ENCODE measurements around the gene PHKA2. TPM values are rescaled to one million over a fixed set of nuclear protein-coding genes. Genes with fewer than 3 reads are reported as not detected.

The PHKA2 gene
- total RNA-seq, 1 donor from 2014 or later, result 22.4 TPM

DNA sequence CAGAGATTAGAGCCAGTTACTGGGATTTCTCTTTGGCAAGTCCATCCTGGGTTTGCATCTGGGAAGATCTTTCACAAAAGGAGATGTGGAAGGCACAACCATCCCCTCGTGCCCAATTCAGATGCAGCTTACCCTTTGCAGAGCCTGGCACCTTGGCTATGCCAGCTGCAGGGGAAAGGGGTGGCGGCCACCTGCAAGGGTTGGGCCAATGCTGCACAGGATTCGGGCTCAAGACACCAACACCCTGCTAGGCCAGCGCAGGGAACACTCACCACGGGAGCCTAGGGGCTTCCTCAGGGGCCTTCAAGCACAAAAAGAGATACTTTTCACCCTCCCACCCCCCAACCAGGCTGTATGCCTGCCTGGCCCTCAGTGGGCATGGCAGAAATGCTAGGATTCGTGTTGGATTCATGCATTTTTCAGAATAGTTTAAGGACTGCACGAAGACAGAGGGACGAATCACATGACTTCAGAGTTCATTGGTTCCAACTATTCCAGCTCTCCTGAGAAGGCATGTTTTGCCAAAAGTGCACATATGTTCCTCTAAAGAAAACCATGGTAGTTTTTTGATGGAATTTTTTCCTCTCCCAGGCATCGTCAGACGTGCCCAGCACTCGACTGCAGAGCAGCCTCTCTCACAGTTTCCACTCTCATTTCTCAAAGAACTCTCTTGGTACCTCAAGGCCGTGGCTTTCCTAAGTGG lies 94.4 kb downstream of the PHKA2 start:
- no peak for DNase-seq (ENCODE audit: low spot score)

DNA sequence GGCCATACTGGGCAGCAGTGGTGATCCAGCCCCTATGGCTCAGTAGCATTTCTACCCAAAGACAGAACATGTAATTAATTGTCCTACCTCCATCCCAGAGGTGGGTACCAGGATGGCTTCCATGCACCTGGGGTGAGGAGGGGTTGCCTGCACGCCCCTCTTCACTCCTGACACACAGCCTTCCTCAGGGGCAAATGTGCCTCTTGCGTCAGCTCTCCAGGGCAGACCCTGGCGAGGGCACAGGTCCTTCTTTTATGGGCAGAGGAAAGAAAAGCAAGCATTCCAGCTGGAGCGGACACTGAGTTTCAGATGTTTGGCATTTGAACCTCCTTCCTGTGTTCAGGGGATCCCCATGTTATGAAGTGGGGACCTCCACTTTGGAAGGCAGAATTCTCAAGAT lies 95.6 kb downstream of the PHKA2 start:
- DNase-seq (ENCODE audit: low spot score), result no peak

GRCh38 chrX:18887825-18888212 lies 96.1 kb downstream of the PHKA2 start:
- no peak for DNase-seq (ENCODE audit: low spot score)

- no peak for DNase-seq (ENCODE audit: low spot score)
Observed at GRCh38 chrX:18887177-18887824, 96.6 kb downstream of the PHKA2 start.

DNA sequence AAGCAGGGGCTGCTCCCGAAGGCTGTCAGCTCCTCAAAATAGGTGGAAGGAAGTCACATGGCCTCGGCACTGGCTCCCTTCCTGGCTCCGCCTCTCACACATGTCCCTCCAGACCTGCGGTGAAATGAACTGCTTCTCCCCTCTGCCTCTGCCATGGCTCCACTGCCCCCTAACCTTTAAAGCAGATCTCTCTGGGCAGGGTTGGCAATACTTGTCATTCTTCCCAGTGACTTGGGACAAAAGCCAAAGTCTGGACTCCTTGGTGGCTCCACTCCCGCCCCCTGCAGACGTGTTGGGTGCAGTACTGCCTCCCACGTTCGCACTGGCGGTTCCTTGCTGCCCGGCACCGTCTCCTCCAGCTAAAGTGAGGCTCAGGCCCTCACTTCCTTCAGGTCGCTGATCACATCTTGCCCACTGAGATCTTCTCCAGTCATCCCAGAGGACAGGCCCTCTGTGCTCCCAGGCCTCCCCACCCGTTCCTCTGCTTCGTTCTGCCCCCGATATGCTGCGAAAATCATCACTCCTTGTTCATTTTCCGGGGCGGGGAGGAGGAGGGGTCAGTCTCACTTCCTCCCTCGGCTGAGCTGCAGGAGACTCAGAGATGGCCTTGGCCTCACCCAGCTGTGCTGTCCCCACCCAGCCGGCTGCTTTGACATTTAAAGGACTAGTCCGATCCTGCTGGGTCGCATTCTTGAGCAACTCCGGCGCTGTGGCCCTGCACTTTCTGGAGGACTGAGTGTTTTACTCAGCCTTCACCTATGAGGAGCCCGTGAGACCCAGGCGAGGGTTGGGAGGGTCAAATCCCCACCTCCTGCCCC lies 97.4 kb downstream of the PHKA2 start:
- no peak for DNase-seq (ENCODE audit: low spot score)

GRCh38 chrX:18886005-18886343 lies 97.9 kb downstream of the PHKA2 start:
- no peak for DNase-seq (ENCODE audit: low spot score)

DNA sequence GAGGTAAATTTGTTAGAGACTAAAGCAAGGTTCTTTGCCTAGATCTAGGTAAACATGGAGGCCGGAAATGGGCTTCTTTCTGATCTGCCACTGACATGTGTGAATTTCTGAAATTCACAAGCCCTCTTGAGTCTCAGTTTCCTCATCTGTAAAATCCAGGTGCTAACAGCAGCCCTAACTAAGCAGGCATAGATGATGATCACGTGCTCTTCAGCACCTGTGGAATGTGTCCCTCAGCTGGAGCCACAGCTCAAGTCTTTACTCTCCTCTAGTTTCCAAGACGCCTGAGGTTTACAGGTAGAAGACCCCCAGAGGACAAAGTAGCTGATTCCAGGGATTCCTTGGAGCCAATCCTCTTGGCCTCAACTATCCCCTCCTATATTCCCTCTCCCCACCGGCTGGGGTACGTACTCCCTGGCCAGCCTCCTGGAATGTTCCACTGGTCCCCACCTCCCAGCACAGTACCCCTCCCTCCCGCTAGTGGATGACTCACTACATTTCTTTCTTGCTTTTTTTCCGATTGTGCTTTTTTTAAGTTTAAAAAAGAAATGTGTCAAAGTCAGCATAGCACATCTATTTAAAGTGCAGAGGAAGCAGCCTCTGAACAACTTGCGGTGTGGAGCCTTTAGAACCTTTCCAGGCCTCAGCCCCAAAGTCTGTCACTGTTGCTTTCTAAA lies 98.4 kb downstream of the PHKA2 start:
- no peak for DNase-seq (ENCODE audit: low spot score)

GRCh38 chrX:18884916-18885315 lies 99.0 kb downstream of the PHKA2 start:
- no peak for DNase-seq (ENCODE audit: low spot score)

- no peak for DNase-seq (ENCODE audit: low spot score)
Observed at GRCh38 chrX:18883961-18884765, 99.8 kb downstream of the PHKA2 start.

DNA sequence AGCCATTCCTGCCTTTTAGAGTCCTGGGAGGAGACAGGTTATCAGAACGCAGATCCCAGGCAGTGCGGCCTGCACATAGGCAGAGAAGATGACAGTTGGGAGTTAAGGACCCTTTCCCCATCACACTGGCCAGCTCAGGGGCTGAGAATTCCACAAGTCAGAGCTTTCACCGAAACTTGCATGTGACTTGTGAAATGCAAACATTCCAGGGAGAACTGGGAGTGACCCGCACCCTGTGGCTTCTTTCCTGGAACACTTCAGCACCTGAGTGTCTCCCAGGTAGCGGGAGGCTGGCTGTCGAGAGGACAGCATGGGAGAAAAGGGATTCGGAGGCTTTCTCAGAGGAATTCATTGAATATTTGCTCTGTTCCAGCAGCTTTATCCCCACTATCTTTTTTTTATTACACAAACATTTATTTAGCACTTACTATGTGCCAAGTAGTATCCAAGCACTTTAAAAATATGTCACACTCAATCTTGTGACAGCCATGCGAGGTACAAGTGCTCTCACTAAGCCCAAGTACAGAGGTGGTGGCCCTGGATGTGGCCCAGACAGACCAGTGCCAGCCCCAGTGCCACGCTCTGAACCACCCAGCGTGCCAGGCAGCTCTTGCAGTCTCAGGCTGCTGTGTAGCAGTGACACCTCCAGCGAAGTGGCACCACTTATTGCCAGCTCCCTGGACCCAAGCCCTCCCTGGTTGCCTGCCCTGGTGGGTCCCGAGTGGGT lies 100.5 kb downstream of the PHKA2 start:
- DNase-seq (ENCODE audit: low spot score), result no peak

DNA sequence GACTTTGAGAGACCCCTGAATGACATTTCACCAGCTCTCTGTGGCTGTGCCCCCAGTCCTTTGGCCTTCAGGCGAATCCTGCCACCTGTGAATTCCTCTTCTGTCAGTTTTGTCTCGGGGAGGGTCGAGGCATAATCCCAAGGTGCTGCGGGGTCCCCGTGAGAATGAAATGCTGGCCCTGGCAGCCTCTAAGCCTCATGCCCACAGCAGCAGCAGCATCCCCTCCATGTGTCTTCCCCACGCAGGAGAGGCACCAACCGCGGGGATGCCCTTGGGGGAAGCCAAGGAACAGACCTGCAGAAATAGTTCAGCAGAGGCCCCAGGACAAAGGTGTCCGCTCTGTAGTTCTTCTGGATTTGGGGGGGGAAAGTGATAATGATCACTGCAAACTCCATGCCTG lies 104.8 kb downstream of the PHKA2 start:
- no peak for DNase-seq (ENCODE audit: low spot score)

DNA sequence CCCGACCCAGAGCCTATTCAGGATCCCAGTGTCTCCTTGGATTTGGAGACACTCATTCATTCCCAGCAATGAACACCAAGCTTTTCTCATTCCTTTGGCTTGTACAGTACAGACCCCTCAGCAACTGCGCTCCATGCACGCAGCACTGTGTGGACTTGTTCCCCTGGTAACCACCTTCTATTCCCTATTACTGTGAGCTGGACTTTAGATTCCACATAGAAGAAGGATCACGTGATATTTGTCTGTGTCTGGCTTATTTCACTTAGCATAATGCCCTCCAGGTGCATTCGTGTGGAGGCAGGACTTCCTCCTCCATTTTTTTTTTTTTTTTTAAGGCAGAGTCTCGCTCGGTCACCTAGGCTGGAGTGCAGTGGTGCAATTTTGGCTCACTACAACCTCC lies 106.4 kb downstream of the PHKA2 start:
- DNase-seq (ENCODE audit: low spot score), result no peak

- DNase-seq (ENCODE audit: low spot score), result peak; percentile 74
Observed at GRCh38 chrX:18875256-18875878, 108.5 kb downstream of the PHKA2 start.

DNA sequence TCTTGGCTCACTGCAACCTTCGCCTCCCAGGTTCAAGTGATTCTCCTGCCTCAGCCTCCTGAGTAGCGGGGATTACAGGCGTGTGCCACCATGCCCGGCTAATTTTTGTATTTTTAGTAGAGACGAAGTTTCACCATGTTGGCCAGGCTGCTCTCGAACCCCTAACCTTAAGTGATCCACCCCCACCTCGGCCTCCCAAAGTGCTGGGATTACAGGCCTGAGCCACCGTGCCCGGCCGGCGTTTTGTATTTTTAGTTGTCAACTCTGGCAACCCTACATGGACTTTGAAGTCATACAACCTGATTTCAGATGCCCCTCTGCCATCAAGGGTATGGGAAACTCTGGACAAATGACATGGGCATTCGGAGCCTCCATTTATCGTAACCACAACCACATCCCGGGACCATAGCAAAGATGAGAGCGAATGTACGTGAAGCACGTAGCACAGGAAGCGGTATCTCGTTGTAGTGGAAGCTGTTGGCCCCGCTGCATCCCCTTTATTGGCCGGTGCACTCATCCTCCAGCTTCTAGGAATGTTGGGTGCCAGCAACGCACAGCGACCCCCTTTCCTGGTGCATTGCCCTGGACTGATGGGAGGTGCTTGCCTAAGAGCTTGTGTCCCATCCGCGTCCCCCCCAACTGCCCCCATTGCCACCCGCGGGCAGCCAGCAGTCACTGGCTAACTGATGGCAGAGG lies 109.2 kb downstream of the PHKA2 start:
- no peak for DNase-seq (ENCODE audit: low spot score)

- peak; percentile 16 for DNase-seq (ENCODE audit: low spot score)
Observed at GRCh38 chrX:18873836-18874235, 110.1 kb downstream of the PHKA2 start.

GRCh38 chrX:18873189-18873791 lies 110.6 kb downstream of the PHKA2 start:
- peak; percentile 88 for DNase-seq (ENCODE audit: low spot score)

GRCh38 chrX:18872621-18873020 lies 111.3 kb downstream of the PHKA2 start:
- peak; percentile 39 for DNase-seq (ENCODE audit: low spot score)

- DNase-seq (ENCODE audit: low spot score), result peak; percentile 26
Observed at GRCh38 chrX:18871970-18872369, 111.9 kb downstream of the PHKA2 start.

Data from mesenteric fat pad (tissue), 1 donor.